Stomach (tissue), 4 donors: ENCODE data around the gene ZIC1.

Experiments used
- CTCF ChIP-seq, 7 experiments: fragments of 450-650 bp in 4 of 7; fragments of 200-600 bp in 3 of 7; sonication (generic) in 3 of 7; IDR thresholded peaks; one replicate each; pipeline ENCODE4 v1.5.1; 2016 to 2019; ENCODE audit warnings: antibody characterized with exemption in 7 of 7, control low read depth in 2 of 7, mild to moderate bottlenecking in 1 of 7
- POLR2A ChIP-seq, 4 donors: fragments of 450-650 bp; IDR thresholded peaks; one replicate each; pipeline ENCODE4 v1.6.1; 2016; ENCODE audit warnings: antibody characterized with exemption in 4 of 4, control low read depth in 2 of 4, mild to moderate bottlenecking in 1 of 4, moderate library complexity in 1 of 4
- POLR2AphosphoS5 ChIP-seq, 3 donors: sonication (generic); formaldehyde crosslinking; IDR thresholded peaks; one replicate each; pipeline ENCODE4 v1.6.1; 2016; ENCODE audit warnings: antibody characterized with exemption in 3 of 3

GRCh38 chr3:147372525-147373027, 36.6 kb upstream of the ZIC1 start:
- TF ChIP-seq POLR2AphosphoS5 (IDR thresholded peaks at IDR 0.05) (no peak), POLR2A (IDR thresholded peaks at IDR 0.05) (no peak), CTCF (IDR thresholded peaks at IDR 0.05) (no peak)
